CD4-positive, CD25-positive, alpha-beta regulatory T cell (primary cell): ENCODE results near the gene RASGRP2. TPM values are rescaled to one million over a fixed set of nuclear protein-coding genes. Genes with fewer than 3 reads are reported as not detected.

ENCODE experiments used
- ATAC-seq, 2 donors: fragments of 150-1000 bp; cut with Tn5 transposase; one replicate each; pipeline ENCODE4 v1.10.0; 2021; ENCODE audit warnings: low read depth in 2 of 2, moderate number of reproducible peaks in 2 of 2, moderate library complexity in 1 of 2
- DNase-seq, 3 donors: peaks; one replicate each; pipeline versions ENCODE4 v3.0.0 to v3.0.0-alpha.2; 2012 to 2022; ENCODE audit warnings: mixed read lengths in 1 of 3
- H3K27ac ChIP-seq: one replicate; pipeline ENCODE4 v1.7.0; 2013; ENCODE audit warnings: mild to moderate bottlenecking, low read length; ENCODE audit not compliant: insufficient read depth, poor library complexity, severe bottlenecking
- H3K27me3 ChIP-seq: one replicate; pipeline ENCODE4 v1.7.0; 2013; ENCODE audit warnings: low read length; ENCODE audit not compliant: control insufficient read depth, insufficient read depth
- H3K36me3 ChIP-seq: one replicate; pipeline ENCODE4 v1.7.0; 2013; ENCODE audit warnings: mild to moderate bottlenecking, low read length, moderate library complexity; ENCODE audit not compliant: control insufficient read depth, insufficient read depth
- H3K4me1 ChIP-seq: 2 replicates; pipeline ENCODE4 v1.7.0; 2013; ENCODE audit warnings: mild to moderate bottlenecking, low read length; ENCODE audit not compliant: insufficient read depth, control insufficient read depth, poor library complexity, severe bottlenecking
- H3K4me3 ChIP-seq: one replicate; pipeline ENCODE4 v1.7.0; 2013; ENCODE audit warnings: low read depth, mild to moderate bottlenecking, low read length, moderate library complexity
- H3K9me3 ChIP-seq, 2 experiments: 1 replicate in 1 of 2; 2 replicates in 1 of 2; pipeline ENCODE4 v1.7.0; 2013; ENCODE audit warnings: low read length in 2 of 2, mild to moderate bottlenecking in 1 of 2, moderate library complexity in 1 of 2; ENCODE audit not compliant: control insufficient read depth in 2 of 2
- H3K27ac Mint-ChIP-seq, 3 donors: one replicate each; pipeline ENCODE4 v1.8.0; 2020 to 2022; ENCODE audit warnings: mild to moderate bottlenecking in 3 of 3, mixed read lengths in 3 of 3, moderate library complexity in 2 of 3
- H3K27me3 Mint-ChIP-seq: one replicate; pipeline ENCODE4 v1.8.0; 2022; ENCODE audit warnings: mild to moderate bottlenecking, mixed read lengths
- H3K36me3 Mint-ChIP-seq: one replicate; pipeline ENCODE4 v1.8.0; 2020; ENCODE audit warnings: mixed read lengths
- H3K4me1 Mint-ChIP-seq, 4 donors: one replicate each; pipeline ENCODE4 v1.8.0; 2020 to 2022; ENCODE audit warnings: mixed read lengths in 4 of 4, mild to moderate bottlenecking in 1 of 4
- H3K4me3 Mint-ChIP-seq, 4 donors: one replicate each; pipeline ENCODE4 v1.8.0; 2020 to 2022; ENCODE audit warnings: mild to moderate bottlenecking in 4 of 4, mixed read lengths in 4 of 4, moderate library complexity in 3 of 4
- H3K9me3 Mint-ChIP-seq, 7 donors: one replicate each; pipeline ENCODE4 v1.8.0; 2020 to 2022; ENCODE audit warnings: mixed read lengths in 7 of 7, mild to moderate bottlenecking in 3 of 7, moderate library complexity in 2 of 7
- polyA plus RNA-seq, 4 donors: library from polyadenylated mRNA; unstranded; fragments of 300-500 nt; fragmentation: Illumina TruSeq; gene quantifications; one replicate each; pipeline ENCODE4 v1.2.3, GENCODE V29; 2021
- total RNA-seq: library from RNA; stranded (reverse); gene quantifications from one replicate; pipeline ENCODE4 v1.2.3, GENCODE V29; 2022

Gene RASGRP2
- total and polyA plus RNA-seq, 5 donors from 2014 or later: 140 to 570 (median 169) TPM

DNA sequence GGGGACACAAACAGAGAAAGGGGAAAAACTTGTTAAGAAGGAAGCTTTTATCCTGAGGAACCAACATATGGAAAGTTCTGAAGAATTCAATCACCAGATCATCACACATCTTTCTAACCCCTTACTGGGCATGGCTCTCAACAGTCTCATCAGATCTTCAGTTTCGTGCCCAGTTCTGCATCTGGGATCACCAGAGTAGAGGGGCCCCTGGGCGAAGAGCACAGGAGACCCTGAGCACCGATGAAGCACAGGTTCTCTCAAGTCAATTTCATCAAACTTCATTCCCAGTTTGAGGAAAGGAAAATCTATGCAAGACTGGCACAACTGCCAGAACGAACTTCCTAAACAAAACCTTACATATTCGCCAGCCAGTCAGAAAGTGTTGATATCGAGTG, 24.4 kb upstream of the RASGRP2 start:
- no peak for ATAC-seq
- Mint-ChIP-seq H3K36me3 (peaks cover 66% of the 10 kb centered on the region), H3K4me1 (peaks cover 33 to 94% (median 65%) of the 10 kb centered on the region in 4 donors), H3K9me3 (no peaks in the 10 kb centered on the region), H3K27me3 (peaks cover 15% of the 10 kb centered on the region), H3K4me3 (peak overlapping the region; percentile 43 to 96 (median 78)), H3K27ac (peak overlapping the region; percentile 38 to 92 (median 90))
- H3K27ac ChIP-seq: peak overlapping the region; percentile 80
- no peaks in the 10 kb centered on the region for H3K9me3 ChIP-seq
- peaks cover 86% of the 10 kb centered on the region for H3K36me3 ChIP-seq
- peak overlapping the region; percentile 19 for H3K4me3 ChIP-seq
- H3K4me1 ChIP-seq: peaks cover 96% of the 10 kb centered on the region
- DNase-seq: no peak
- no peaks in the 10 kb centered on the region for H3K27me3 ChIP-seq

DNA sequence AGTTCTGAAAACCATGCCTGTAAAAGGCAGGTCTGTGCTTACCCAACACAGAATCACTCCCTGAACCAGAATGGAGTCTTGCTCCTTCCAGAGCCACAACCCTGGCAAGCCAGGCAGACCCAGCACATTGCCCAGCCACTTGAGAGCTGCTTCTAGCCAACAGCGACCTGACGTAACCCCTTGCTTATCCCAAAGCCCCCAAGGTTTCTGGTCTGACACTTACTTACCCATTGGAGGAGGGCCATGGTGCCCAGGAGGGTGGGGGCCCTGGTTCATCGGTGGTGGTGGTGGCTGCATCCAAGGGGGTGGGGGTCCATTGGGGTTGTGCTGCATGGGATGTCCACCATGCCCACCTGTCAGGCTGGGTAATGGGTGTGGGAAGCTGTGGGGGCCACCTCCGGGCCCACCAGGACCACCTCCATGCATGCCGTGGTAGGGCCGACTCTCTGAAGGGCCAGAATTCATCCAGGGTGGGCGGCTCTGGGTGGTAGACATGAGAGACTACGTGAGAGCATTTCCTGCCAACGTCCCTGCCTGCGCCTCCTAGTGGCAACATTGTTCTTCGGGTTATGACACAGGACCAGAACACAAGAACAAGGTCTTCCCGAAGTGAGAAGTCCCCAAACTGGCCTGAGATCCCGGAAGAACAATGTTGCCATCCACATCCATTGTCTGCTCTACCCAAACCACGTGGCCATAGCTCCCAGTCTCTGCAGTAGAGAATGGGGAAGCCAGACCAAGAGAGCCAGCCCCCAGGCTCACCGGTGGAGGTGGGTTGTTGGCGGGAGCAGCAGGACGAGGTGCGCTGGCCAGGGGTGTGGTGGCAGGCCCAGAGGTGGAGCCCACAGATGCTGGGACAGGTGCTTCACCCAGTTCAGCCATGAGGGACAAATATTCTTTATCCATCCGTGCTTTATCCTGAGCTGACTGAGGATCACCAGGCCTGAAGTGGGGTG, 23.7 kb upstream of the RASGRP2 start:
- Histone ChIP-seq H3K36me3 (peaks cover 86% of the 10 kb centered on the region), H3K4me1 (peaks cover 96% of the 10 kb centered on the region), H3K27me3 (no peaks in the 10 kb centered on the region), H3K27ac (peak overlapping the region; percentile 80), H3K4me3 (peak overlapping the region; percentile 11), H3K9me3 (no peaks in the 10 kb centered on the region)
- Mint-ChIP-seq H3K36me3 (peaks cover 68% of the 10 kb centered on the region), H3K27me3 (peaks cover 15% of the 10 kb centered on the region), H3K4me3 (peak overlapping the region; percentile 78 to 96 (median 85)), H3K27ac (peak overlapping the region; percentile 90 to 92 (median 91)), H3K4me1 (peaks cover 37 to 94% (median 65%) of the 10 kb centered on the region in 4 donors), H3K9me3 (no peaks in the 10 kb centered on the region)
- ATAC-seq (peak; percentile 29 to 38), DNase-seq (peak; percentile 70 to 87 (median 80))

DNA sequence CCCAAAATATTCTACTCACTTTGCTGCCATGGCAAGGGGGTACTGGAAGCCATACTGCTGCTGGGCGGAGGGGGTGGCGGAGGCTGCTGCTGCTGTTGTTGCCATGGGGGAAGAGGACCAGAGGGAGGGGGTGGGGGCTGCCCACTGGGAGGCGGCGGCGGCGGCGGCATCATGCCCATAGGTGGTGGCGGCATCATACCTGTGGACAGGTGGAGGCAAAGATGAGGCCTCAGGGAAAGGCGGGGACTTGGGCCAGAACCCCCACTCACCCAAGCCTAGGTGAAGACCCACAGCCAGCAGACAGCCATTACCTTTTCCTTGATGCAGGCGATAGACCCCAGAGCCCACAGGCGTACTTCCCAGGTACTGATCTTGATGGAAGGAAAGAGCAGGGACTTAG, 22.9 kb upstream of the RASGRP2 start:
- DNase-seq (no peak), ATAC-seq (no peak)
- peak overlapping the region in 2 of 3 donors; percentile 90 to 91 for H3K27ac Mint-ChIP-seq
- Histone ChIP-seq H3K36me3 (peaks cover 84% of the 10 kb centered on the region), H3K27ac (peak overlapping the region; percentile 80), H3K27me3 (no peaks in the 10 kb centered on the region), H3K4me3 (peak overlapping the region; percentile 11), H3K4me1 (peaks cover 96% of the 10 kb centered on the region), H3K9me3 (no peaks in the 10 kb centered on the region)
- no peaks in the 10 kb centered on the region for H3K9me3 Mint-ChIP-seq
- H3K27me3 Mint-ChIP-seq: peaks cover 15% of the 10 kb centered on the region
- peak overlapping the region; percentile 24 to 96 (median 72) for H3K4me3 Mint-ChIP-seq
- peaks cover 37 to 94% (median 65%) of the 10 kb centered on the region in 4 donors for H3K4me1 Mint-ChIP-seq
- peaks cover 67% of the 10 kb centered on the region for H3K36me3 Mint-ChIP-seq

DNA sequence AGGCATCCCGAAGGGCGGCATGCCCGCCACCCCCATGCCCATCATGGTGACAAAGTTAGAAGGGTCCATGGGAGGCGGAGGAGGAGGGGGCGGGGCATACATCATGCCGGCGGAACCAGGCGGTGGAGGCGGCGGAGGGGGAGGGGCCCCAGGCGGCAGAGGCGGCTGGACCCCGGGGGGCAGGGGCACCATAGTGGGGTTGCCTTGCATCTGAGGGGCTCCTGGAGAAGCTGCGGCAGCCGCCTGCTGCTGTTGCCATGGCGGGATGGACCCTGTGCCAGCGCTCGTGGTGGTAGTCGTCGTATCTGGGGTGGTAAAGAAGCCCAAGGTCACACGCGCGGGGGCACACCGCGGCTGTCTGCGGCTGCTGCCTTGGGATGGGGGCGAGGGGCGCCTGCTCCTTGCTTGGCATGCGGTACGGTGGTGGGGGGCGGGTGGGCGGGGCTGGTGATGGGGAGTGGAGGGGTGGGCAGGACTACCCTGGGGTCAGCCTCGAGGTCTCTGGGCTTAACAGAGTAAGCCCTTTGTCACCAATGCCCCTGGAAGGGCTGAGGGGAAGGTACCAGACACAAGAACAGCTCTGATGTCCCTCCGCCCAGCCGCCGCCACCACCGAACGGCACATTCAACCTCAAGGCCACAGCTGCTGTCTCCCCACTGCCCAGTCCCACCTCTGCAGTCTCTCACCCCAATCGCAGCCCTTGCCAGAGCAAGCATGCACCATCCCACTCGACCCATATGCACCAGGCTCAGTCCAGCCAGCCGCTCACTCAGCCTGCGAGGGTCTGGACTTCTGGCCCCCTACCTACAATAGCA, 22.1 kb upstream of the RASGRP2 start:
- H3K4me1 ChIP-seq: peaks cover 96% of the 10 kb centered on the region
- no peak for ATAC-seq
- peaks cover 15% of the 10 kb centered on the region for H3K27me3 Mint-ChIP-seq
- H3K9me3 ChIP-seq: no peaks in the 10 kb centered on the region
- H3K27ac ChIP-seq: peak overlapping the region; percentile 80
- H3K9me3 Mint-ChIP-seq: no peaks in the 10 kb centered on the region
- H3K27me3 ChIP-seq: no peaks in the 10 kb centered on the region
- H3K4me3 Mint-ChIP-seq: peak overlapping the region; percentile 56 to 87 (median 78)
- H3K27ac Mint-ChIP-seq: peak overlapping the region; percentile 87 to 92 (median 90)
- peaks cover 76% of the 10 kb centered on the region for H3K36me3 ChIP-seq
- DNase-seq: no peak
- no peak overlapping the region for H3K4me3 ChIP-seq
- peaks cover 31 to 94% (median 63%) of the 10 kb centered on the region in 4 donors for H3K4me1 Mint-ChIP-seq
- peaks cover 61% of the 10 kb centered on the region for H3K36me3 Mint-ChIP-seq

DNA sequence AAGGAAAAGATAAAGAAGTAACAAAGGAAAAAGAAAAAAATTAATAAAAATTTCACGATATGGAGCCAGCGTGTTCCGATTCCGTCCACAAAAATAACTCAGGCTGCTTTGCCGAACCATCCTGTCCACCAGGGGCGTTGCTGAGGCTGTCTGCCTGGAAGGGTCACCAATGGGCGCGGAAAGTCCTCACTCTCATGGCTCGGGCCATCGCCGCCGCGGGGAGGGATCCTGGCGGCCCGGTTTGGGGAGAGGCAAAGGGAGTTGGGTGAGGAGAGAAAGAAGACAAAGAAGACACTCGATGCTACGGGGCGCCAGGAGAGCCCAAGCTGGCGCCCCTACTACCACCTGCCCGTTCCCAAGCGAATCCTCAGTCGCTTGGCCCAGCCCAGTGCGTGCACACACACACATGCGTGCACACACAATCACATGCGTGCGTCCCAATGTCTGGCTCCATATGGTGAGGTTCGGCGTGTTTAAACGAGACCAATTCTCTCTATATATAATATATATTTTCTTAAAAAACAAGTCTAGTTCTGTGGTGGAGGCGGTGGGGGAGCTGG, 21.4 kb upstream of the RASGRP2 start:
- peak overlapping the region; percentile 86 to 94 (median 86) for H3K4me3 Mint-ChIP-seq
- ATAC-seq: no peak
- H3K27ac ChIP-seq: peak overlapping the region; percentile 2

DNA sequence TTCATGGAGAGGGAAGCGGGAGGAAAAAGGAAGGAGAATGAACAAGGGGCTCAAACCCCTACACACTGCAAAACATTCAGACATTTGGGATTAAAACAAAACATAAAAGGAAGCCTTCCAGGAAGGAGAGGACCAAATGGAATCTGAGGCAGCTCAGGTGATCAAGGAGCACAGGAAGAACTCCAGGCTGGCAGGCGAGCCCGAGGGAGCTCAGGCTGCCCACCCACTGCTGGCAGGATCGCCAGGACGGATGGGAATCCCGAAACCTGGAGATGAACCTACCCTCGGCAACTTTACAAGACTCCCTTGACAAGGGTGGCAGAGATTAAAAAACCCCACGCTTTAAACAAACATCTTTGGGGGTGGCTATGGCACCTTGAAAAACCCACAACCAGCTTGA, 20.8 kb upstream of the RASGRP2 start:
- H3K27ac Mint-ChIP-seq: peak overlapping the region; percentile 90 to 99 (median 96)
- ATAC-seq (no peak), DNase-seq (no peak)
- peaks cover 15% of the 10 kb centered on the region for H3K27me3 Mint-ChIP-seq
- H3K4me1 Mint-ChIP-seq: peaks cover 31 to 95% (median 62%) of the 10 kb centered on the region in 4 donors
- Histone ChIP-seq H3K4me1 (peaks cover 96% of the 10 kb centered on the region), H3K9me3 (no peaks in the 10 kb centered on the region), H3K4me3 (peak overlapping the region; percentile 68), H3K27ac (peak overlapping the region; percentile 72), H3K36me3 (peaks cover 63% of the 10 kb centered on the region), H3K27me3 (no peaks in the 10 kb centered on the region)
- H3K9me3 Mint-ChIP-seq: peaks cover 0 to 2% (median 0%) of the 10 kb centered on the region in 7 donors
- peaks cover 56% of the 10 kb centered on the region for H3K36me3 Mint-ChIP-seq
- H3K4me3 Mint-ChIP-seq: peak overlapping the region; percentile 86 to 94 (median 86)

More for the DNA sequence above, 21.4 kb upstream of the RASGRP2 start:
- H3K9me3 ChIP-seq: no peaks in the 10 kb centered on the region
- Mint-ChIP-seq H3K27ac (peak overlapping the region; percentile 69 to 99 (median 90)), H3K36me3 (peaks cover 59% of the 10 kb centered on the region), H3K27me3 (peaks cover 15% of the 10 kb centered on the region), H3K4me1 (peaks cover 31 to 94% (median 64%) of the 10 kb centered on the region in 4 donors), H3K9me3 (peaks cover 0 to 2% (median 0%) of the 10 kb centered on the region in 7 donors)
- no peaks in the 10 kb centered on the region for H3K27me3 ChIP-seq
- DNase-seq: no peak
- H3K4me1 ChIP-seq: peaks cover 96% of the 10 kb centered on the region
- peaks cover 69% of the 10 kb centered on the region for H3K36me3 ChIP-seq
- peak overlapping the region; percentile 68 for H3K4me3 ChIP-seq

DNA sequence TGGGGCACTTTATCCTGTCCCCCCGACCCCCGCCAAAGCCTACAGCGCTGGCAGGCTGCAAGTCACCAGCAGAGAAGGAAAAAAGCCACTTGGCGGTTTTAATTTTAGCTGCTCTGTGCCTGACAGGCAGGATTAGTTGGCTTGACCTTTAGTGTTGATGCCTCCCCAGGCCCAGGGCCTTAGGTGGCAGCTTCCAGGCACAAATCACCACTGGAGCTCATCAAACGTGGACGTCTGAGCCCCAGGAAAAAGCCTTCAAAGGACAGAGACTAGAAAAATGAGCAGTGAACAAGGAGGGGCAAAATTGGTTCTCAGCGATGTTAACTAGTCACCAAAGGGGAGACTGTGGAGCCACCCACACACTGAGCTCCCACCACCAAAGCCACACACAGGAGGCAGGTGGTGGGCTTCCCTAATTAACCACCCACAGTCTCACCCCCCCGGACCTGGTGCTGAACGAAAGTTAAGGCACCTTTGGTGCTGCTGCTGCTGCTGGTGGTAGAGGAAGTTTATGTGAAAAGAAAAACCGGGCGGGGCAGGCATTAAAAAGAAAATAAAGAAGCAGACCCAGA, 20.2 kb upstream of the RASGRP2 start:
- H3K27me3 ChIP-seq: no peaks in the 10 kb centered on the region
- H3K27ac ChIP-seq: peak overlapping the region; percentile 72
- peaks cover 57% of the 10 kb centered on the region for H3K36me3 ChIP-seq
- H3K4me3 ChIP-seq: peak overlapping the region; percentile 68
- peaks cover 97% of the 10 kb centered on the region for H3K4me1 ChIP-seq
- H3K27ac Mint-ChIP-seq: peak overlapping the region; percentile 90 to 99 (median 96)
- peaks cover 31 to 95% (median 57%) of the 10 kb centered on the region in 4 donors for H3K4me1 Mint-ChIP-seq
- no peaks in the 10 kb centered on the region for H3K9me3 ChIP-seq
- ATAC-seq (peak; percentile 36 to 43), DNase-seq (peak; percentile 46 to 88 (median 77))
- H3K4me3 Mint-ChIP-seq: peak overlapping the region; percentile 86 to 94 (median 86)
- peaks cover 0 to 2% (median 0%) of the 10 kb centered on the region in 7 donors for H3K9me3 Mint-ChIP-seq
- peaks cover 15% of the 10 kb centered on the region for H3K27me3 Mint-ChIP-seq
- peaks cover 50% of the 10 kb centered on the region for H3K36me3 Mint-ChIP-seq
